ENCODE data around the gene AUTS2. TPM values are rescaled to one million over a fixed set of nuclear protein-coding genes. Genes with fewer than 3 reads are reported as not detected.

The AUTS2 gene
- total and polyA plus RNA-seq, 2 of the 8 experiments (the other 6 are each of a cell fraction or from before 2014, with no cell fraction given): 25.9 to 101 TPM

DNA sequence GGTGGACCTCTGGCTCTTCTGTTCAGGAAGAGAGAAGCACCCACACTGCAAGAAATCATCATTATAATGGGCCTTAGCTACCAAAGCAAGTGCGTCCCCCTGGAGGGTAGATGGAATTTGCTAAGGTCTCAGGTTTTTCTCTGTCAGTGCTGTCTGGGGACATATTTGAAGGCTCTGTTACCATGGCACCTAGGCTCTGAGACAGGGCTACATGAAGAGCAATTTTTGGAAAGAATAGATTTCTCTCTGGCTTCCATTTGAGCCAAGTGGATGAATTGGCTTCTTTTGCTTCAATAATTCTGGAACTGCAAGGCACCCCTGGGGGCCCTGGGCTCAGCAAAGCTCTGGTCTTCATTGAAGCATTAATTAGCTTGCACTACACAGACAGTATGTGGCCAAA, 1184.5 kb downstream of the AUTS2 start (continued):
- TF ChIP-seq CHD1 (IDR thresholded peaks at IDR 0.05; ENCODE audit: low read depth, low read length): no peak
- no peak for TF ChIP-seq EZH2 (IDR thresholded peaks at IDR 0.05; ENCODE audit: low read depth, low read length, severe bottlenecking)
- TF ChIP-seq CREB1 (IDR thresholded peaks at IDR 0.05): no peak
- TF ChIP-seq BACH1 (IDR thresholded peaks at IDR 0.05; ENCODE audit: low read length): no peak
- TF ChIP-seq ASH2L (IDR thresholded peaks at IDR 0.05; ENCODE audit: low read length): no peak
